ENCODE data around the gene POU2F1. TPM values are rescaled to one million over a fixed set of nuclear protein-coding genes. Genes with fewer than 3 reads are reported as not detected.
A peak's percentile ranks its signal among the peaks of the same experiment; 100 is the strongest.

Gene POU2F1
- total and polyA plus RNA-seq, 2 donors (not counting 1 experiment from before 2014, with no cell fraction given) = 5.2 to 48.8 TPM

- no peaks in the 10 kb centered on the region for H3K27me3 Mint-ChIP-seq
- CTCF ChIA-PET = interaction anchor here (1.0 to 6.1 kb wide), 6 partner anchors 8 to 103 kb away, joined by 3 to 51 read pairs (median 13); no protein-coding TSS in a partner anchor
- H3K9me3 Mint-ChIP-seq (ENCODE audit: insufficient read depth) = no peaks in the 10 kb centered on the region
- Histone ChIP-seq H3K4me3 (ENCODE audit: control extremely low read depth in 1 of 5, extremely low read depth in 1 of 5, insufficient read depth in 1 of 5, low read depth in 2 of 5, low read length in 4 of 5) (peak overlapping the region in 1 of 5 experiments; percentile 16), H3K27me3 (replicated peaks in 1 of 4; ENCODE audit: control extremely low read depth in 1 of 4, control insufficient read depth in 3 of 4, insufficient read depth in 4 of 4, low read length in 3 of 4) (peaks cover 0 to 3% (median 1%) of the 10 kb centered on the region in 4 experiments), H3K4me2 (replicated peaks; ENCODE audit: low read depth, low read length, poor library complexity, severe bottlenecking) (peak overlapping the region; percentile 57), H3K27ac (ENCODE audit: low read length in 2 of 2) (peak overlapping the region; percentile 71), H3K79me2 (ENCODE audit: control insufficient read depth, insufficient read depth, low read length) (no peaks in the 10 kb centered on the region), H2AFZ (ENCODE audit: insufficient read depth, low read depth, low read length, poor library complexity, severe bottlenecking) (peak overlapping the region; percentile 52), H3K9me3 (ENCODE audit: control extremely low read depth in 1 of 3, control insufficient read depth in 2 of 3, insufficient read depth in 1 of 3, low read length in 2 of 3) (peaks cover 0 to 8% (median 0%) of the 10 kb centered on the region in 3 donors), H4K20me1 (ENCODE audit: control insufficient read depth, insufficient read depth, low read length, poor library complexity, severe bottlenecking) (no peaks in the 10 kb centered on the region), H3K4me1 (ENCODE audit: control insufficient read depth in 2 of 2, insufficient read depth in 2 of 2, low read length in 2 of 2) (peaks cover 37 to 54% of the 10 kb centered on the region in 2 donors), H3K36me3 (replicated peaks in 1 of 2; ENCODE audit: control extremely low read depth in 1 of 2, control insufficient read depth in 1 of 2, extremely low read depth in 1 of 2, insufficient read depth in 2 of 2, low read length in 1 of 2) (no peaks in the 10 kb centered on the region), H3K9ac (ENCODE audit: low read length) (peak overlapping the region; percentile 42)
- WGBS (ENCODE audit: insufficient coverage) = 48% methylated on average over 10 of the region's 10 CpGs
- DNase-seq = no peak
- H3K4me1 Mint-ChIP-seq = peaks cover 53% of the 10 kb centered on the region
- H3K4me3 Mint-ChIP-seq = peak overlapping the region; percentile 84
- intact Hi-C loops (cut with micrococcal nuclease) = loop anchor here (1.0 to 10.0 kb wide), 5 partner anchors 8 to 209 kb away; partner anchors contain the start of gene POU2F1
- peak overlapping the region; percentile 97 for H3K27ac Mint-ChIP-seq
- POLR2A ChIA-PET = interaction anchor here (0.9 kb wide), 1 partner anchor 18 kb away, joined by 3 read pairs; no protein-coding TSS in a partner anchor
- peak; percentile 36 for ATAC-seq (ENCODE audit: low read depth)
- TF ChIP-seq EZH2 (IDR thresholded peaks at IDR 0.05; ENCODE audit: borderline replicate concordance, insufficient read depth, low read depth, low read length, poor library complexity, severe bottlenecking) (no peak), CTCF (IDR thresholded peaks at IDR 0.05) (no peak)
Observed at GRCh38 chr1:167430849-167431242, 210.2 kb downstream of the POU2F1 start.

GRCh38 chr1:167431261-167431908 lies 210.7 kb downstream of the POU2F1 start:
- POLR2A ChIA-PET = no interaction called here
- H3K27me3 Mint-ChIP-seq = no peaks in the 10 kb centered on the region

More at GRCh38 chr1:167431261-167431908, 210.7 kb downstream of the POU2F1 start:
- no peaks in the 10 kb centered on the region for H3K9me3 Mint-ChIP-seq (ENCODE audit: insufficient read depth)
- peak overlapping the region; percentile 97 for H3K27ac Mint-ChIP-seq
- Histone ChIP-seq H3K27me3 (replicated peaks in 1 of 4; ENCODE audit: control extremely low read depth in 1 of 4, control insufficient read depth in 3 of 4, insufficient read depth in 4 of 4, low read length in 3 of 4) (peaks cover 0 to 3% (median 1%) of the 10 kb centered on the region in 4 experiments), H3K36me3 (replicated peaks in 1 of 2; ENCODE audit: control extremely low read depth in 1 of 2, control insufficient read depth in 1 of 2, extremely low read depth in 1 of 2, insufficient read depth in 2 of 2, low read length in 1 of 2) (no peaks in the 10 kb centered on the region), H3K4me1 (ENCODE audit: control insufficient read depth in 2 of 2, insufficient read depth in 2 of 2, low read length in 2 of 2) (peaks cover 37 to 54% of the 10 kb centered on the region in 2 donors), H3K4me3 (ENCODE audit: control extremely low read depth in 1 of 5, extremely low read depth in 1 of 5, insufficient read depth in 1 of 5, low read depth in 2 of 5, low read length in 4 of 5) (no peak overlapping the region), H3K9me3 (ENCODE audit: control extremely low read depth in 1 of 3, control insufficient read depth in 2 of 3, insufficient read depth in 1 of 3, low read length in 2 of 3) (peaks cover 0 to 8% (median 0%) of the 10 kb centered on the region in 3 donors), H3K9ac (ENCODE audit: low read length) (no peak overlapping the region), H2AFZ (ENCODE audit: insufficient read depth, low read depth, low read length, poor library complexity, severe bottlenecking) (peak overlapping the region; percentile 52), H3K27ac (ENCODE audit: low read length in 2 of 2) (peak overlapping the region; percentile 71), H3K79me2 (ENCODE audit: control insufficient read depth, insufficient read depth, low read length) (no peaks in the 10 kb centered on the region), H4K20me1 (ENCODE audit: control insufficient read depth, insufficient read depth, low read length, poor library complexity, severe bottlenecking) (no peaks in the 10 kb centered on the region), H3K4me2 (replicated peaks; ENCODE audit: low read depth, low read length, poor library complexity, severe bottlenecking) (peak overlapping the region; percentile 57)
- peaks cover 58% of the 10 kb centered on the region for H3K4me1 Mint-ChIP-seq
- peak; percentile 50 for DNase-seq
- no peak for TF ChIP-seq CTCF (IDR thresholded peaks at IDR 0.05)
- TF ChIP-seq EZH2 (IDR thresholded peaks at IDR 0.05; ENCODE audit: borderline replicate concordance, insufficient read depth, low read depth, low read length, poor library complexity, severe bottlenecking) = no peak
- CTCF ChIA-PET = interaction anchor here (0.6 to 6.1 kb wide), 8 partner anchors 10 to 163 kb away, joined by 3 to 51 read pairs (median 6); no protein-coding TSS in a partner anchor
- ATAC-seq (ENCODE audit: low read depth) = peak; percentile 37
- 51% methylated on average over 11 of the region's 14 CpGs for WGBS (ENCODE audit: insufficient coverage)
- intact Hi-C loops (cut with micrococcal nuclease) = loop anchor here (2.0 to 10.0 kb wide), 3 partner anchors 23 to 209 kb away; partner anchors contain the start of gene POU2F1
- H3K4me3 Mint-ChIP-seq = peak overlapping the region; percentile 84
